GM23338 (cell line): Measurements from ENCODE around the gene ARHGEF1.

ENCODE experiments used
- CREB1 ChIP-seq: fragments of 250-450 bp; sonication (Bioruptor Pico); IDR thresholded peaks from 2 replicates; pipeline ENCODE4 v1.5.0; 2020; ENCODE audit warnings: low read depth, mild to moderate bottlenecking, moderate library complexity
- CTCF ChIP-seq, 2 experiments: fragments of 200-600 bp in 1 of 2; sonication (generic) in 1 of 2; conservative IDR thresholded peaks; 2 replicates each; pipeline versions ENCODE4 v1.5.1 to v1.6.1; 2016 to 2017; ENCODE audit warnings: antibody characterized with exemption in 2 of 2, low read depth in 2 of 2, mild to moderate bottlenecking in 2 of 2, moderate library complexity in 1 of 2
- JUNB ChIP-seq: IDR thresholded peaks from one replicate; pipeline ENCODE4 v1.6.1; 2016; ENCODE audit warnings: antibody characterized with exemption; ENCODE audit not compliant: unreplicated experiment
- ZNF114 ChIP-seq: fragments of 250-450 bp; sonication (Bioruptor Pico); IDR thresholded peaks from 2 replicates; pipeline ENCODE4 v1.5.0; 2020; ENCODE audit warnings: mild to moderate bottlenecking, moderate library complexity

GRCh38 chr19:41849067-41849466, 33.9 kb upstream of the ARHGEF1 start:
- TF ChIP-seq CTCF (conservative IDR thresholded peaks at IDR 0.05; ENCODE audit: low read depth in 2 of 2): no peak
- no peak for TF ChIP-seq JUNB
- TF ChIP-seq CREB1: no peak
- no peak for TF ChIP-seq ZNF114 (CRISPR knock-in tag)
